Islet of Langerhans (tissue), 1 donor: ENCODE data around the gene CLBA1.
"Not testable (repeated sequence)": the region's sequence is repeated elsewhere in the genome, so short reads cannot be mapped to it uniquely, and the experiment has no call there.

Source experiments
- FAIRE-seq: peaks from one replicate; lab custom pipeline; 2011; peaks lifted over from hg19 to GRCh38; lab: Jason Lieb, UNC

The CLBA1 gene

GRCh38 chr14:105023791-105024480 lies 38.3 kb downstream of the CLBA1 start:
- FAIRE-seq: no peak

- no peak for FAIRE-seq
These were observed 39.8 kb downstream of the CLBA1 start for GRCh38 chr14:105025429-105025828.

GRCh38 chr14:105026033-105026785 lies 40.6 kb downstream of the CLBA1 start:
- no peak for FAIRE-seq

- FAIRE-seq: no peak
These were observed 41.4 kb downstream of the CLBA1 start for GRCh38 chr14:105026802-105027563.

GRCh38 chr14:105027718-105028117 lies 42.1 kb downstream of the CLBA1 start:
- FAIRE-seq: not testable (repeated sequence)

DNA sequence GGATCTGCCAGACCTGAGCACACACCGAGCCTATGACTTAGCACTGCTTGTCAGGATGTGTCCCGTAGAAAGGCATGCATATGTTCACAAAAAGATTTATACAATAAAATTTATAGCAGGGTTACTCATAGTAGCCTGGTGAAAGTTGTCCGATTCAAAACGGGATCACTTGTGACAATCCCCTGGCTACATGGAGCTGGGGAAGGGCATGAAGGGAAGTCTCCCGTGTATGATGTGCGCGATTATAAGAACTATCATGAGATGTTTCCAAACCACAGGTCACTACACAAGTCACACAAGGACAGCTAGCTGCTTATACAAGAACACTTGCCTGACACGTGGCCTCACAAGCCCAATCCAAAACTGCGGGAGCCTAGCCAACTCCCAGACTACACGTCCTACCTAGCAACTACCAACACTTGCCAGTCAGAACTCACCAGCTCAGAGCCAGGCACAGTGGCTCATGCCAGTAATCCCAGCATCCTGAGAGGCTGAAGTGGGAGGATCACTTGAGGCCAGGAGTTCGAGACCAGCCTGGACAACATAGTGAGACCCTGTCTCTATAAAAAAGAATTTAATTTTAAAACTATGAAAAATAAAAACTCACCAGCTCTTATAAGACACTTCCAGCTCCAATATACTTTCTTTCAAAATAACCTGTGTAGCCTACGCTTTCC lies 42.8 kb downstream of the CLBA1 start:
- no peak for FAIRE-seq

DNA sequence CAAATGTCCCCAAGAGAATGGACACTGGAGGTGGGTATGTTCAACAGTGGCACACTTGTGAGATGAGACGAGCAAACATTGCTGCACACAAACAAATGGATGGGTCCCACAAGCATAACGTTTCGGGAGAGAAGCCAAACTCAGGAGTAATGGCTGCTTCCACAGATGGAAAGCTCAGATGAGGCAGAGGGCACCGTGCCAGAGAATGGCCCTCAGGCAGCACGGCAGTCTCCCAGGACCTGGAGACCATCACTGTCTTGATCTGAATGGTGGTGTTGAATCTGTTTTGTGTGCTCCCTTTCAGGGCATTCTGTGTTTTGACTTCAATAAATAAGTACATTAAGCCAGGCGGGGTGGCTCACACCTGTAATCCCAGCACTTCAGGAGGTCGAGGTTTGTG lies 43.8 kb downstream of the CLBA1 start:
- no peak for FAIRE-seq

DNA sequence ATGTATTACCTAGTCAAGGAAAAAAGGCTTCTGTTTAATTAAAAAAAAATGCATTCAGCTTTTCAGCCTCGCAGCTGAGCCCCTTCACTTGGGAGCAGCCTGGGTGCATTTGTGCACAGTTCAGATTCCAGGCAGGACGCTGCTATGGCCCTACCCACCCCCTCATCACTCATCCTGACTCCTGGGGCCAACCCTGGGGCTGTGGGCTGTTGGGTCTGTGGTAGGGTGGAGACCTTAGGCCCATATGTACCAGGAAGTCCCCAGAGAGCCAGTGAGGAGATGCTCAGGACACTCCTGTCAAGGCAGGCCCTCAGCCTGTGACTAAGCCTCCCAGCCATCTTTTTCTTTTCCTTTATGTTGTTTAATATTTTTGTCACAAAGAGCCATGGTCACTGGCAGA lies 44.6 kb downstream of the CLBA1 start:
- no peak for FAIRE-seq

- no peak for FAIRE-seq
These were observed 45.3 kb downstream of the CLBA1 start for GRCh38 chr14:105030836-105031396.

DNA sequence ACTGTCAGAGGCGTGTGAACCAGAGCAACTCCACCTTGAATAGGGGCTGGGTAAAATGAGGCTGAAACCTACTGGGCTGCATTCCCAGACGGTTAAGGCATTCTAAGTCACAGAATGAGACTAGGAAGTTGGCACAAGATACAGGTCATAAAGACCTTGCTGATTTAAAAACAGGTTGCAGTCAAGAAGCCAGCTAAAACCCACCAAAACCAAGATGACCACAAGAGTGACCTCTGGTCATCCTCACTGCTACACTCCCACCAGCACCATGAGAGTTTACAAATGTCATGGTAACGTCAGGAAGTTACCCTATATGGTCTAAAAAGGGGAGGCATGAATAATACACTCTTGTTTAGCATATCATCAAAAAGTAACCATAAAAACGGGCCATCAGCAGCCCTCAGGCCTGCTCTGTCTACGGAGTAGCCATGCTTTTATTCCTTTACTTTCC lies 46.9 kb downstream of the CLBA1 start:
- FAIRE-seq: not testable (repeated sequence)

DNA sequence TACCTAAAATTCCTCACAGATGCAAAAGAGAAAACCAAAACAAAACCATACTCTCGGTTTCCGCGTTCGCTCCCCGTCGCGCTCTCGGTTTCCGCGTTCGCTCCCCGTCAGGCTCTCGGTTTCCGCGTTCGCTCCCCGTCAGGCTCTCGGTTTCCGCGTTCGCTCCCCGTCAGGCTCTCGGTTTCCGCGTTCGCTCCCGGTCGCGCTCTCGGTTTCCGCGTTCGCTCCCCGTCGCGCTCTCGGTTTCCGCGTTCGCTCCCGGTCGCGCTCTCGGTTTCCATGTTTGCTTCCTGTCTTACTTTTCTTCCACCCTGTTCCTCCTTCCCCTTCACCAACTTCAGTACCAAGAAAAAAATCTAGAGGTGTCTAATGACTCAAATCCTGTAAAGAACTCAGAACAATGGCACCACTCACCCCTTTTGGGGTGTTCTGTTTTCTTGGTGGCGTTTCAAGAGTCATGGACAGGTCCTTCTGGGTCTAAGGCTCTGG lies 47.9 kb downstream of the CLBA1 start:
- FAIRE-seq: not testable (repeated sequence)

GRCh38 chr14:105034315-105035039 lies 48.9 kb downstream of the CLBA1 start:
- FAIRE-seq: no peak

DNA sequence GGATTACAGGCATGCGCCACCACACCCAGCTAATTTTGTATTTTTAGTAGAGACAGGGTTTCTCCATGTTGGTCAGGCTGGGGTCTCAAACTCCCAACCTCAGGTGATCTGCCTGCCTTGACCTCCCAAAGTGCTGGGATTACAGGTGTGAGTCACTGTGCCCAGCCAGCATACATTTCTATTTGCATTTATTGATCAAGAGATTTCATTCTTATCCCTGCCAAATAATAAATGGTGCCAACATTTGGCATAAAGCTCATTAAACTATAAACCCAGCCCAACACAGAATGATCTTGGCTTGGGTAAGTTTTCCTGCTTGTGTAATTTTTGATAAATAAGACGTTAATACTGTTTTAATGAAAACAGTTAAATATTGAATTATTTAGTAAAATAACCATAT lies 50.0 kb downstream of the CLBA1 start:
- not testable (repeated sequence) for FAIRE-seq

DNA sequence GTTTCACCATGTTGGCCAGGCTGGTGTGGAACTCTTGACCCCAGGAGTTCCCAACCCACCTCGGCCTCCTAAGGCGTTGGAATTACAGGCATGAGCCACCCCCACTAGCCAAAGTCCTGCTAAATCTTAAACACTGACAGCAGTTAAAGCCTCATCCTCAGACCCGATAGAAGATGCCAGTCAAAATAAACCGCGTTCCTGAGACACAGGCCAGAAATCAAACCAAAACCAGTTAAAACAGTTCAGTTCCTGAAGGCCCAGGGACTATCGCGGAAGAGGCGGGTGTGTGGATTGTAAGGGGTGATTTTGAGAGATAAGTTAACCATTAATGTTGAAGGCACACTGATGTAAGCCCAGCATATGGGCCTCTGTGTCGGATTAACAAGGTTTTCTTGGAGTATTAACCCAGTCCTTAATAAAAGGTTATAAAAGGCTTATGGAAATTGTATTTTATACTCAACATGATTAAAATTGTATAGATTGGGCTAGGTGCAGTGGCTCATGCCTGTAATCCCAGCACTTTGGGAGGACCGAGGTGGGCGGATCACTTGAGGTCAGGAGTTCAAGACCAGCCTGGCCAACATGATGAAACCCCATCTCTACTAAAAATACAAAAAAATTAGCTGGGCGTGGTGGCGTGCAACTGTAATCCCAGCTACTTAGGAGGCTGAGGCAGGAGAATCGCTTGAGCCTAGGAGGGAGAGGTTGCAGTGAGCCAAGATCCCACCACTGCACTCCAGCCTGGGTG lies 54.0 kb downstream of the CLBA1 start:
- FAIRE-seq: no peak

DNA sequence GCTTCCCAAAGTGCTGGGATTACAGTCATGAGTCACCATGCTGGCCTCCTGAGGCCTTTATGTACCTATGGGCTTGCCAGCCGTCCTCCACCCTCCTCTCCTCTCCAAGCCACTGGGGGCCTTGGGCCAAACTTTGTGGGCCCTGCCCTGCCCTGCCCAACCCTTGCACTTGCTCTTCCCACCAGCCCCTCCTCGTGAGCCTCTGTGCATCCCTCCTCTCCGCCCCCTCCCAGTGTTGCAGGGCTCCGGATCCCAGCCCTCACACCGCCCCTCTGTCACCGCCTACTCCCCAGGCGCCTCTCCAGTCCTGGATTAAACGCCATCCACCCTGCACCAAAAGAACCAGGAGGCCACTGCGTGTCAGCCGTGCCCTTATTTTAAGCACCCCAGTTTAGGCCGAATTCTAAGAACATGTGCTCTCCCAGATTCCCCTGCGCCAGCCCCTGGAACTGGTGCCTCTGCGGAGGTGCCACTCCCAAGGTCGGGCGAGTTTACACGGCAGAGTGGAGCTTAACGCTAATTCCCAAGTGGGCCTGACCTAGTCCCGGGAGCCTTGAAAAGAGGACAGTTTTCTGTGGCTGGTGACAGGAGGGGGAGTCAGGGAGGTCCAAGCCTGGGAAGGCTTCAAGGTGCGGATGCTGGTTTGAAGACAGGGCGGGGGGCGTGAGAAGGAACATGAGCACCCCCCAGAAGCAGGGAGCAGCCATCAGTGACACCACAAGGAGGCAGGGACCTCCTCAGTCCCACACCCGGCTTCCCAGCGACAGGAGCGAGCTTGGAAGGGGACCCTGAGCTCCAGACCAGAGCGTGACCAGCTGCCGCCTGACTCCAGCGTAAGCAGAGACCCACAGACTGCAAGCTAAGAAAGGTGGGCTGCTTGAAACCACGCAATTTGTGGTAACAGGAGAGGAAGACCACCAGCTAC lies 56.5 kb downstream of the CLBA1 start:
- no peak for FAIRE-seq

- FAIRE-seq: no peak
These were observed 57.2 kb downstream of the CLBA1 start for GRCh38 chr14:105042813-105043212.

GRCh38 chr14:105043641-105044040 lies 58.1 kb downstream of the CLBA1 start:
- no peak for FAIRE-seq
